Keratinocyte (primary cell): Measurements from ENCODE around the gene ATP1A4. TPM values are rescaled to one million over a fixed set of nuclear protein-coding genes. Genes with fewer than 3 reads are reported as not detected.

Experiments
- DNase-seq: peaks from one replicate; pipeline ENCODE4 v3.0.0-alpha.2; 2011; ENCODE audit warnings: low read depth, missing footprints, low spot score
- FAIRE-seq: peaks from 2 replicates; lab custom pipeline; 2011; peaks lifted over from hg19 to GRCh38; lab: Jason Lieb, UNC
- H2AFZ ChIP-seq: 2 replicates; pipeline ENCODE4 v1.6.0; 2012; ENCODE audit warnings: low read length, control low read depth, inconsistent platforms; ENCODE audit not compliant: control insufficient read depth
- H3K27ac ChIP-seq: 2 replicates; pipeline ENCODE4 v1.5.1; 2011; ENCODE audit warnings: low read length; ENCODE audit not compliant: control insufficient read depth, insufficient read depth
- H3K27me3 ChIP-seq: 3 replicates; pipeline ENCODE4 v1.6.0; 2011; ENCODE audit warnings: low read length; ENCODE audit not compliant: control insufficient read depth, insufficient read depth; ENCODE audit errors: extremely low read depth
- H3K36me3 ChIP-seq, 2 experiments: 2 replicates in 1 of 2; 3 replicates in 1 of 2; pipeline ENCODE4 v1.5.1; 2011; ENCODE audit warnings: low read length in 2 of 2, mild to moderate bottlenecking in 1 of 2; ENCODE audit not compliant: control insufficient read depth in 2 of 2, insufficient read depth in 2 of 2; ENCODE audit errors: extremely low read depth in 1 of 2
- H3K4me1 ChIP-seq: 3 replicates; pipeline ENCODE4 v1.5.1; 2011; ENCODE audit warnings: low read length; ENCODE audit not compliant: control insufficient read depth, insufficient read depth; ENCODE audit errors: extremely low read depth
- H3K4me2 ChIP-seq: 3 replicates; pipeline ENCODE4 v1.6.0; 2011; ENCODE audit warnings: low read depth, low read length; ENCODE audit not compliant: control insufficient read depth, insufficient read depth; ENCODE audit errors: extremely low read depth
- H3K4me3 ChIP-seq, 3 experiments: fragments of 200-600 bp in 1 of 3; sonication (generic) in 1 of 3; 2 replicates in 2 of 3; 3 replicates in 1 of 3; pipeline ENCODE4 v1.5.1; 2011 to 2016; ENCODE audit warnings: low read length in 3 of 3, mild to moderate bottlenecking in 3 of 3, control low read depth in 2 of 3, inconsistent platforms in 1 of 3, low read depth in 1 of 3, mixed read lengths in 1 of 3, mixed run types in 1 of 3, moderate library complexity in 1 of 3; ENCODE audit not compliant: control insufficient read depth in 2 of 3, insufficient read depth in 2 of 3; ENCODE audit errors: extremely low read depth in 1 of 3
- H3K79me2 ChIP-seq: 2 replicates; pipeline ENCODE4 v1.6.0; 2012; ENCODE audit warnings: low read length; ENCODE audit not compliant: control insufficient read depth, insufficient read depth
- H3K9ac ChIP-seq: 3 replicates; pipeline ENCODE4 v1.6.0; 2011; ENCODE audit warnings: low read length; ENCODE audit not compliant: control insufficient read depth, insufficient read depth; ENCODE audit errors: extremely low read depth
- H3K9me1 ChIP-seq: 3 replicates; pipeline ENCODE4 v1.6.0; 2011; ENCODE audit warnings: low read length; ENCODE audit not compliant: control insufficient read depth, insufficient read depth; ENCODE audit errors: extremely low read depth
- H3K9me3 ChIP-seq: 2 replicates; pipeline ENCODE4 v1.5.1; 2012; ENCODE audit warnings: low read depth, low read length; ENCODE audit not compliant: control insufficient read depth
- H4K20me1 ChIP-seq: 3 replicates; pipeline ENCODE4 v1.6.0; 2011; ENCODE audit warnings: low read length; ENCODE audit not compliant: control insufficient read depth, insufficient read depth; ENCODE audit errors: extremely low read depth
- CTCF ChIP-seq, 3 experiments: IDR thresholded peaks in 1 of 3; conservative IDR thresholded peaks in 1 of 3; optimal IDR thresholded peaks in 1 of 3; 2 replicates in 2 of 3; 3 replicates in 1 of 3; pipeline versions ENCODE3 to v1.5.1; 2011; ENCODE audit warnings: low read length in 3 of 3, mild to moderate bottlenecking in 3 of 3, moderate library complexity in 2 of 3, control low read depth in 1 of 3, inconsistent platforms in 1 of 3; ENCODE audit not compliant: insufficient read depth in 2 of 3; ENCODE audit errors: extremely low read depth in 1 of 3
- EZH2 ChIP-seq: IDR thresholded peaks from one replicate; pipeline ENCODE4 v1.6.1; 2012; ENCODE audit warnings: inconsistent platforms, mild to moderate bottlenecking, low read length, moderate library complexity
- dilution Hi-C: fragments of 300-500 bp; cut with MboI; formaldehyde crosslinking; loops from one replicate; pipeline ENCODE4 v1.7.0; 2020; ENCODE audit warnings: low sequenced_read_pairs; ENCODE audit not compliant: extremely low pct_ligation_motif_present
- polyA plus RNA-seq, 5 experiments: library from polyadenylated mRNA; depleted of rRNA in 3 of 5; stranded (reverse) in 3 of 5; stranded (forward) in 1 of 5; unstranded in 1 of 5; fragments of >200 nt; gene quantifications; 1 replicate in 1 of 5; 2 replicates in 3 of 5; 3 replicates in 1 of 5; pipeline versions ENCODE4 v1.2.1 to v1.2.3, GENCODE V29; 2011 to 2012; ENCODE audit warnings: missing spikeins in 2 of 5, low read depth in 1 of 5, low replicate concordance in 1 of 5

The ATP1A4 gene
- polyA plus RNA-seq, 1 donor (not counting 4 experiments of a cell fraction or from before 2014, with no cell fraction given), result not detected

- Histone ChIP-seq H3K4me1 (no peaks in the 10 kb centered on the region), H3K9me3 (no peaks in the 10 kb centered on the region), H3K4me3 (no peak overlapping the region), H3K9me1 (no peaks in the 10 kb centered on the region), H3K27me3 (no peaks in the 10 kb centered on the region), H2AFZ (no peak overlapping the region), H4K20me1 (no peaks in the 10 kb centered on the region), H3K27ac (no peak overlapping the region), H3K36me3 (no peaks in the 10 kb centered on the region), H3K4me2 (no peak overlapping the region), H3K79me2 (no peaks in the 10 kb centered on the region), H3K9ac (no peak overlapping the region)
- DNase-seq (no peak), FAIRE-seq (no peak)
- dilution Hi-C loops, result no loop called here
- no peak for TF ChIP-seq EZH2
- TF ChIP-seq CTCF (optimal IDR thresholded peaks at IDR 0.05 in 1 of 3, IDR thresholded peaks at IDR 0.05 in 1 of 3, conservative IDR thresholded peaks at IDR 0.05 in 1 of 3; ENCODE audit: extremely low read depth in 1 of 3, insufficient read depth in 2 of 3, low read length in 3 of 3), result no peak
Observed at GRCh38 chr1:160177667-160178066, 26.3 kb downstream of the ATP1A4 start.

- DNase-seq (no peak), FAIRE-seq (no peak)
- no peak overlapping the region for H3K9ac ChIP-seq
- H3K9me1 ChIP-seq, result no peaks in the 10 kb centered on the region
- no peaks in the 10 kb centered on the region for H3K9me3 ChIP-seq
- no peaks in the 10 kb centered on the region for H3K4me1 ChIP-seq
- no peak overlapping the region for H3K4me3 ChIP-seq
- H3K4me2 ChIP-seq, result no peak overlapping the region
- no peaks in the 10 kb centered on the region for H3K27me3 ChIP-seq
- H3K79me2 ChIP-seq, result no peaks in the 10 kb centered on the region
- no peak overlapping the region for H3K27ac ChIP-seq
- dilution Hi-C loops, result no loop called here
- H4K20me1 ChIP-seq, result no peaks in the 10 kb centered on the region
- no peak overlapping the region for H2AFZ ChIP-seq
- no peak for TF ChIP-seq EZH2
- TF ChIP-seq CTCF (optimal IDR thresholded peaks at IDR 0.05 in 1 of 3, IDR thresholded peaks at IDR 0.05 in 1 of 3, conservative IDR thresholded peaks at IDR 0.05 in 1 of 3; ENCODE audit: extremely low read depth in 1 of 3, insufficient read depth in 2 of 3, low read length in 3 of 3), result no peak
- no peaks in the 10 kb centered on the region for H3K36me3 ChIP-seq
Observed at GRCh38 chr1:160178731-160179130, 27.3 kb downstream of the ATP1A4 start.
